Body of pancreas (tissue), 4 donors: Measurements from ENCODE around the gene SNAPC4. TPM values are rescaled to one million over a fixed set of nuclear protein-coding genes. Genes with fewer than 3 reads are reported as not detected.

Experiments
- ATAC-seq: fragments of 150-250 bp; one replicate; pipeline ENCODE4 v1.9.1; 2016
- DNase-seq, 4 donors: peaks; one replicate each; pipeline ENCODE4 v3.0.0-alpha.2; 2019
- H3K27ac ChIP-seq, 4 donors: fragments of 200-600 bp; sonication (generic); 1 replicate in 3 of 4; 2 replicates in 1 of 4; pipeline versions ENCODE4 v1.5.1 to v1.6.1; 2016 to 2019; ENCODE audit warnings: mild to moderate bottlenecking in 1 of 4, mixed read lengths in 1 of 4, moderate library complexity in 1 of 4
- H3K27me3 ChIP-seq, 2 donors: fragments of 200-600 bp; sonication (generic); one replicate each; pipeline ENCODE4 v1.6.0; 2016; ENCODE audit warnings: mild to moderate bottlenecking in 1 of 2
- H3K36me3 ChIP-seq, 2 donors: fragments of 200-600 bp; sonication (generic); replicated peaks in 1 of 2; 2 replicates each; pipeline ENCODE4 v1.5.1; 2016; ENCODE audit warnings: low read depth in 2 of 2; ENCODE audit not compliant: insufficient read depth in 1 of 2
- H3K4me1 ChIP-seq: fragments of 200-600 bp; sonication (generic); one replicate; pipeline ENCODE4 v1.6.0; 2016
- H3K4me3 ChIP-seq, 2 donors: fragments of 200-600 bp; sonication (generic); 1 replicate in 1 of 2; 2 replicates in 1 of 2; pipeline ENCODE4 v1.5.1; 2016 to 2019
- H3K9me3 ChIP-seq, 3 donors: fragments of 200-600 bp; sonication (generic); 1 replicate in 2 of 3; 2 replicates in 1 of 3; pipeline ENCODE4 v1.5.1; 2016
- POLR2A ChIP-seq, 3 donors: fragments of 450-650 bp; IDR thresholded peaks; one replicate each; pipeline ENCODE4 v1.6.1; 2016; ENCODE audit warnings: antibody characterized with exemption in 3 of 3, mild to moderate bottlenecking in 2 of 3
- WGBS, 2 donors: methylation state at CpG; one replicate each; pipeline ENCODE4 v1.1.5; 2017; 5-methylcytosine and 5-hydroxymethylcytosine counted together
- intact Hi-C: fragments of 100-400 bp; cut with DNase I; formaldehyde crosslinking; loops from one replicate; pipeline ENCODE4 v1.15.1; 2023
- total RNA-seq, 2 donors: library from RNA; depleted of rRNA; stranded (reverse); fragments of >200 nt; gene quantifications; one replicate each; pipeline ENCODE4 v1.1.0, GENCODE V29; 2016
- TF ChIP-seq, protein P1 (sequence below), 7 experiments: fragments of 450-650 bp in 4 of 7; fragments of 200-600 bp in 3 of 7; sonication (generic) in 3 of 7; IDR thresholded peaks; one replicate each; pipeline ENCODE4 v1.5.1; 2016 to 2019; ENCODE audit warnings: antibody characterized with exemption in 7 of 7

Gene SNAPC4
- total RNA-seq, 2 donors from 2014 or later, result 8.8 to 19.1 TPM

DNA sequence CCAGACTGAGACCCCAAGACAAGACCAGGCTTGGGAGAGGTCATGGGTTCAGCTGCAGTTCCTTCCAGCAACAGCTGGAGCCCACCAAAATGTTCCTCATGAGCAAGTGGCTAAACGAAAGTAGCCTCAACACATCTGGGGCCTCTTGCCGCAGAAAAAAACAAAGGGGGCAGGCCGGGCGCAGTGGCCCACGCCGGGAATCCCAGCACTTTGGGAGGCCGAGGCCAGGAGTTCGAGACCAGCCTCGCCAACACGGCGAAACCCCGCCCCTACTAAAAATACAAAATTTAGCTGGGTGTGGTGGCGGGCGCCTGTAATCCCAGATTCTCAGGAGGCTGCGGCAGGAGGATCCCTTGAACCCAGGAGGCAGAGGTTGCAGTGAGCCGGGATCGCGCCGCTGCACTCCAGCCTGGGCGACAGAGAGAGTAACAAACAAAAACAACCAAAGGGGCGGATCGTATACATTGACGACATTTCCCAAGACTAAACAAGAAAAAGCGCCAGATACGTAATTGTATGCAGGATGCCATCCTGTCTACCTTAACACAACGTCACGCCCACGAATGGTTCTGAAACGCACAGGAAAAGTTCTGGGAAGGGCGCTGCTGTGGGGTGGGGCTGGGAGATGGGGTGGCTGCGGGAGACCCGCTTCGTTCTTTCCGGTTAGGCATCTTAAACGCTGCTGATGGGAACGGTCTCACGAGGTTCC, 38.0 kb upstream of the SNAPC4 start:
- ATAC-seq (no peak), DNase-seq (no peak)
- peaks cover 0 to 9% of the 10 kb centered on the region in 2 donors for H3K36me3 ChIP-seq
- H3K4me1 ChIP-seq, result peaks cover 32% of the 10 kb centered on the region
- H3K4me3 ChIP-seq, result peak overlapping the region; percentile 88 to 96
- TF ChIP-seq, protein P1, sequence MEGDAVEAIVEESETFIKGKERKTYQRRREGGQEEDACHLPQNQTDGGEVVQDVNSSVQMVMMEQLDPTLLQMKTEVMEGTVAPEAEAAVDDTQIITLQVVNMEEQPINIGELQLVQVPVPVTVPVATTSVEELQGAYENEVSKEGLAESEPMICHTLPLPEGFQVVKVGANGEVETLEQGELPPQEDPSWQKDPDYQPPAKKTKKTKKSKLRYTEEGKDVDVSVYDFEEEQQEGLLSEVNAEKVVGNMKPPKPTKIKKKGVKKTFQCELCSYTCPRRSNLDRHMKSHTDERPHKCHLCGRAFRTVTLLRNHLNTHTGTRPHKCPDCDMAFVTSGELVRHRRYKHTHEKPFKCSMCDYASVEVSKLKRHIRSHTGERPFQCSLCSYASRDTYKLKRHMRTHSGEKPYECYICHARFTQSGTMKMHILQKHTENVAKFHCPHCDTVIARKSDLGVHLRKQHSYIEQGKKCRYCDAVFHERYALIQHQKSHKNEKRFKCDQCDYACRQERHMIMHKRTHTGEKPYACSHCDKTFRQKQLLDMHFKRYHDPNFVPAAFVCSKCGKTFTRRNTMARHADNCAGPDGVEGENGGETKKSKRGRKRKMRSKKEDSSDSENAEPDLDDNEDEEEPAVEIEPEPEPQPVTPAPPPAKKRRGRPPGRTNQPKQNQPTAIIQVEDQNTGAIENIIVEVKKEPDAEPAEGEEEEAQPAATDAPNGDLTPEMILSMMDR (IDR thresholded peaks at IDR 0.05), result no peak
- TF ChIP-seq POLR2A (IDR thresholded peaks at IDR 0.05), result no peak
- intact Hi-C loops, result no loop called here
- 57 to 65% methylated on average over 36 to 37 of the region's 37 CpGs for WGBS, 2 donors
- H3K9me3 ChIP-seq, result no peaks in the 10 kb centered on the region
- no peaks in the 10 kb centered on the region for H3K27me3 ChIP-seq
- no peak overlapping the region for H3K27ac ChIP-seq

DNA sequence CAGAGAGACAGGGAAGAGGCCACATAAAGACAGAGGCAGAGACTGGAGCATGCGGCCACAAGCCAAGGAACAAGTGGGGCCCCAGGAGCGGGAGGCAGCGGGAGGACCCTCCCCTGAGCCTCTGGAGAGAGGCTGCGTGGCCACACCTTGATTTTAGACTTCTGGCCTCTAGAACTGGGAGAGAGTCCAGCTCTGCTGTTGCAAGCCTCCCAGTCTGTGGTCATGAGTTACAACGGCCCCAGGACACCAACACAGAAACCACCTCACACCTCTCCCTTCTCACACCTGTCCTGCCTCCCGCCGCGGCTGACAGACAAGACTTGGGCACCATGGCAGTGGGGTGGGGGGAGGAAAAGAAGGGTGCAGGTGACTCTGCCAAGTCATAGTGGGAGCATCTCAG, 37.5 kb upstream of the SNAPC4 start:
- peak in 1 of 4 donors; percentile 15 for DNase-seq
- intact Hi-C loops, result no loop called here
- Histone ChIP-seq H3K36me3 (peaks cover 0 to 9% of the 10 kb centered on the region in 2 donors), H3K9me3 (no peaks in the 10 kb centered on the region), H3K4me3 (no peak overlapping the region), H3K4me1 (peaks cover 32% of the 10 kb centered on the region), H3K27me3 (no peaks in the 10 kb centered on the region), H3K27ac (no peak overlapping the region)
- WGBS, 2 donors, result 59 to 87% methylated on average over 4 to 8 of the region's 8 CpGs
- TF ChIP-seq, protein P1 (IDR thresholded peaks at IDR 0.05), result no peak
- TF ChIP-seq POLR2A (IDR thresholded peaks at IDR 0.05), result no peak
- ATAC-seq, result no peak

DNA sequence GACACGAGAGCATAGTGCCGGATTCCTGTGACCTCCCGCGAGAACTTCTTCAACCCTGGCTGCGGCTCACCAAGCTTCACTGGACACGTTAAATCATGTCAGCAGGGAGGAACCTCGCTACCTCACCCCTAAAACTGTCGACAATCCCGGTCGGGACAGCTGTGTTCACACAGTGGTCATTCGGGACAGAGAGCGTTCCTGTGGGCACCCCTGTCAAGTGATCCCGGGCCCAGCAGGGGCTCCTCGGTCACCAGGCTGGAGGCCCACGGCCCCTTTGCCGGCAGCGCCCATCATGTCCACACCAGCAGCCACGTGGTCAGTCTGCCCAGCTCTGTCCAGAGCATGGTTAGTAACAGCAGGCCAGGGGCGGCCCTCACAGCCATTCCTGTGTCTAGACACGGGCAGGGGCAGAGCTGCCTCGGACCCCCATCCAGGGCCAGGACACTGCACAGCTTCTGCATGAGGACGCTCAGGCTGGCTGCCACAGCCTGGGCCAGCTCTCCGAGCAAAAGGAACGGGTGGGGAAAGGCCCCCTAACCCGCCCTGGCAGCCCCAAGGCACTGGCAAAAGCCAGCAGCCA, 36.2 kb upstream of the SNAPC4 start:
- Histone ChIP-seq H3K9me3 (no peaks in the 10 kb centered on the region), H3K27ac (no peak overlapping the region), H3K36me3 (peaks cover 0 to under 1% of the 10 kb centered on the region in 2 donors), H3K4me3 (no peak overlapping the region), H3K27me3 (no peaks in the 10 kb centered on the region), H3K4me1 (peaks cover 32% of the 10 kb centered on the region)
- intact Hi-C loops, result no loop called here
- 79 to 86% methylated on average over 5 to 24 of the region's 25 CpGs for WGBS, 2 donors
- no peak for ATAC-seq
- no peak for DNase-seq
- TF ChIP-seq, protein P1 (IDR thresholded peaks at IDR 0.05), result no peak
- no peak for TF ChIP-seq POLR2A (IDR thresholded peaks at IDR 0.05)

DNA sequence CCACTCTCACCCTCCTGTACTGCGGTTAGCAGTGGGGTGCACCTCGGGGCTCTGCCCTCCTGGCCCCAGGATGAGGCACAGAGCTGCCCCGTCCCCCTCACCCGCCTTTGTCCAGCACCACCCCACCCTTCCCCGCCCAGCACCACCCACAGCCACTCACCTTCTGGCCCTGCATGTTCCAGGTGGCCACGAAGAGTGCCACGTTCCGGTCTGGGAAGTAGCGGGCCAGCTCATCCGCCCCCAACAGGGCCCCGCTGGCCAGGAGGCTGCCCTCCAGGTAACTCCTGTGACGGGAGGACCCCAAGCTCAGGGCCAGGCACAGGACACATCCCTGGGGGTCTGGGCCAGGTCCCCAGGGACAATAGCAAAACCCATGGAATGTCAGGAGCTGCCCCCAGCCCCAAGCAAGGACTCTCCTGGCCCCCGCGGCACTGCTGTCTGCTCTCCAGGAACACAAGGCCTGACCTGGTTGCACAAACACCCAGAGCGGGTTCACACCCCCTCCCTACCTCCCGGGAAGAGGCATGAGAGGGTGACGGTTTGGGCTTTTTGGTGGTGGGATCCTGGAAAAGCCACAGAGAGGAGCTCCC, 34.7 kb upstream of the SNAPC4 start:
- Histone ChIP-seq H3K27ac (no peak overlapping the region), H3K4me3 (no peak overlapping the region), H3K4me1 (peaks cover 27% of the 10 kb centered on the region), H3K27me3 (no peaks in the 10 kb centered on the region), H3K36me3 (no peaks in the 10 kb centered on the region), H3K9me3 (no peaks in the 10 kb centered on the region)
- DNase-seq (no peak), ATAC-seq (no peak)
- intact Hi-C loops, result no loop called here
- TF ChIP-seq, protein P1 (IDR thresholded peaks at IDR 0.05), result no peak
- TF ChIP-seq POLR2A (IDR thresholded peaks at IDR 0.05), result no peak
- 92 to 95% methylated on average over 14 of the region's 17 CpGs for WGBS, 2 donors
